Uterus (tissue), 4 donors: ENCODE results near the gene NCOR1. TPM values are rescaled to one million over a fixed set of nuclear protein-coding genes. Genes with fewer than 3 reads are reported as not detected.

Experiments
- DNase-seq, 2 donors: peaks; one replicate each; pipeline ENCODE4 v3.0.0-alpha.2; 2019 to 2020
- H3K27ac ChIP-seq, 2 donors: fragments of 200-600 bp; sonication (generic); 1 replicate in 1 of 2; 2 replicates in 1 of 2; pipeline ENCODE4 v1.5.1; 2016 to 2018
- H3K27me3 ChIP-seq, 2 donors: fragments of 200-600 bp; sonication (generic); one replicate each; pipeline ENCODE4 v1.5.1; 2018 to 2019; ENCODE audit warnings: control low read depth in 1 of 2
- H3K36me3 ChIP-seq, 2 donors: fragments of 200-600 bp; sonication (generic); one replicate each; pipeline ENCODE4 v1.5.1; 2019; ENCODE audit warnings: control low read depth in 1 of 2
- H3K4me1 ChIP-seq, 2 donors: fragments of 200-600 bp; sonication (generic); one replicate each; pipeline ENCODE4 v1.5.1; 2018 to 2019; ENCODE audit warnings: control low read depth in 1 of 2
- H3K4me3 ChIP-seq, 2 donors: fragments of 200-600 bp; sonication (generic); 1 replicate in 1 of 2; 2 replicates in 1 of 2; pipeline ENCODE4 v1.5.1; 2018 to 2019; ENCODE audit warnings: mild to moderate bottlenecking in 1 of 2
- H3K9me3 ChIP-seq, 2 donors: fragments of 200-600 bp; sonication (generic); one replicate each; pipeline ENCODE4 v1.5.1; 2019; ENCODE audit warnings: control low read depth in 1 of 2
- POLR2A ChIP-seq, 2 donors: fragments of 450-650 bp; IDR thresholded peaks; one replicate each; pipeline ENCODE4 v1.6.1; 2016; ENCODE audit warnings: antibody characterized with exemption in 2 of 2, mild to moderate bottlenecking in 1 of 2, moderate library complexity in 1 of 2
- intact Hi-C: fragments of 100-400 bp; cut with DNase I; formaldehyde crosslinking; loops from one replicate; pipeline ENCODE4 v1.15.1; 2023; ENCODE audit warnings: low total_unique reads
- total RNA-seq, 4 donors: library from RNA; depleted of rRNA in 3 of 4; stranded (reverse); fragments of >200 nt in 3 of 4; gene quantifications; one replicate each; pipeline versions ENCODE4 v1.1.0 to v1.2.4, GENCODE V29; 2014 to 2023
- TF ChIP-seq, protein P1 (sequence below), 4 experiments: fragments of 200-600 bp in 2 of 4; fragments of 450-650 bp in 2 of 4; sonication (generic) in 2 of 4; IDR thresholded peaks; one replicate each; pipeline ENCODE4 v1.5.1; 2016 to 2019; ENCODE audit warnings: antibody characterized with exemption in 4 of 4, mild to moderate bottlenecking in 2 of 4, moderate library complexity in 1 of 4
- donor health status: DM: yes; HTN: yes; CAD: no.

The NCOR1 gene
- total RNA-seq, 4 donors from 2014 or later: 117 to 195 (median 147) TPM

DNA sequence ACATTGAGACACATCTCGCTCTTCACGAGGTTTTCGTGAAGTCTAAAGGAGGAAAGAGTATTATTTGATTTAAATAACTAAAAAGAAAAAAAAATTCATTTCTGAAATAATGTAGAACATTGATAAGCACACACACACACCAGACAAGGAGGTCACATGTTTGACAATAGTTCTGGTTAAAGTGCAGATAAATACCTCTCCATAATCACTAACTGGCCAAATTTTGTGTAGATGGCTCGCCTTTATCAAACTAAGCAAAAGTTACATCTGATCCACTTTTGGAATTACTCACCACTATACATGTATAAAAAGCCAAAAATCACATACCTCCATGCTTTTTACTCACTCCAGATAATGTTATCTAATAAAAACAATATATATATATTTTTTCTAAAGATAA lies 106.5 kb downstream of the NCOR1 start:
- intact Hi-C loops: no loop called here
- DNase-seq: no peak
- H3K36me3 ChIP-seq: no peaks in the 10 kb centered on the region

DNA sequence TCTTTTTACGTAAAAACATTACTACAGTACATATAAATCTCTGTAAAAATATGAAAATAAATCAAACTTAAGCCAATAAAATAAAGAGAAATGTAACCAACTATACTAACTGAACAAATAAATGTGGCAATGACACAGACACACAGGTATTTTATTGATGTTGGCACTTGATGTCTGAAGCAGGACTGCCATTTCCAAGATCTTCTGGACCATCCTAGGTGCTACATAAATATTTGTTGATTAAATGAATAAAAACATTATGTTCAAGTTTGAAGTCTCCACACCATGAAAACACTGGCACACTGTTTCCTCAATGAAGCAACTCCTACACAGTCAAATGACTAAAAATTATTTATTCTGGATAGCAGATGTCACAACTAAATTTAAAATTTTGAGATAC lies 106.9 kb downstream of the NCOR1 start:
- intact Hi-C loops: no loop called here

More for the DNA sequence above, 106.5 kb downstream of the NCOR1 start:
- Histone ChIP-seq H3K9me3 (no peaks in the 10 kb centered on the region), H3K27me3 (no peaks in the 10 kb centered on the region), H3K27ac (peak overlapping the region; percentile 82 to 94), H3K4me1 (peaks cover 0 to 9% of the 10 kb centered on the region in 2 donors), H3K4me3 (no peak overlapping the region)
- TF ChIP-seq, protein P1, sequence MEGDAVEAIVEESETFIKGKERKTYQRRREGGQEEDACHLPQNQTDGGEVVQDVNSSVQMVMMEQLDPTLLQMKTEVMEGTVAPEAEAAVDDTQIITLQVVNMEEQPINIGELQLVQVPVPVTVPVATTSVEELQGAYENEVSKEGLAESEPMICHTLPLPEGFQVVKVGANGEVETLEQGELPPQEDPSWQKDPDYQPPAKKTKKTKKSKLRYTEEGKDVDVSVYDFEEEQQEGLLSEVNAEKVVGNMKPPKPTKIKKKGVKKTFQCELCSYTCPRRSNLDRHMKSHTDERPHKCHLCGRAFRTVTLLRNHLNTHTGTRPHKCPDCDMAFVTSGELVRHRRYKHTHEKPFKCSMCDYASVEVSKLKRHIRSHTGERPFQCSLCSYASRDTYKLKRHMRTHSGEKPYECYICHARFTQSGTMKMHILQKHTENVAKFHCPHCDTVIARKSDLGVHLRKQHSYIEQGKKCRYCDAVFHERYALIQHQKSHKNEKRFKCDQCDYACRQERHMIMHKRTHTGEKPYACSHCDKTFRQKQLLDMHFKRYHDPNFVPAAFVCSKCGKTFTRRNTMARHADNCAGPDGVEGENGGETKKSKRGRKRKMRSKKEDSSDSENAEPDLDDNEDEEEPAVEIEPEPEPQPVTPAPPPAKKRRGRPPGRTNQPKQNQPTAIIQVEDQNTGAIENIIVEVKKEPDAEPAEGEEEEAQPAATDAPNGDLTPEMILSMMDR (IDR thresholded peaks at IDR 0.05): no peak
- TF ChIP-seq POLR2A (IDR thresholded peaks at IDR 0.05): no peak

DNA sequence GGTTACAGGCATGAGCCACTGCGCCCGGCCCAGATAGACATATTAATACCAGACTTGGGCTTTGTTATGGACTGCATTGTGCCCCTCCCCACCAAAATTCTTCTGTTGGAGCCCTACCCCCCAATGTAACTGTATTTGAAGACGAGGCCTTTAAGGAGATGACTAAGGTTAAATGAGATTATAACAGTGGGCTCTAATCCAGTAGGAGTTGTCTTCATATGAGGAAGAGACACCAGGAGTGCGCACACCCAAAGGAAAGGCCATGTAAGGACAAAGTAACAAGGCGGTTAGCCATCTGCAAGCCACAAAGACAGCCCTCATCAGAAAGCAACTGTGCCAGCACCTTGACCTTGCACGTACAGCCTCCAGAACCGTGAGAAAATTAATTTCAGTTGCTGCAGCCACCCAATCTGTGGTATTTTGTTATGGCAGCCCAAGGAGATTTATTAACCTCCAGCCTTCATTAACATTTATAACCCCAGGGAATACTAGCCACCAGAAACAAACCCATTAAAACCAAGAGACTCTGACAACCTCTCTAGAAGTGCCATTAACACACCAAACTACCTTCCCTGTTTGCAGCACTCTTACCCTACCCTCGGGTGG lies 108.1 kb downstream of the NCOR1 start:
- DNase-seq: no peak
- TF ChIP-seq POLR2A (IDR thresholded peaks at IDR 0.05): no peak
- peaks cover 0 to 9% of the 10 kb centered on the region in 2 donors for H3K4me1 ChIP-seq
- peak overlapping the region; percentile 82 to 94 for H3K27ac ChIP-seq
- no peaks in the 10 kb centered on the region for H3K9me3 ChIP-seq
- intact Hi-C loops: no loop called here
- H3K4me3 ChIP-seq: no peak overlapping the region
- H3K36me3 ChIP-seq: no peaks in the 10 kb centered on the region
- H3K27me3 ChIP-seq: no peaks in the 10 kb centered on the region

More for the DNA sequence above, 106.9 kb downstream of the NCOR1 start:
- DNase-seq: no peak
- Histone ChIP-seq H3K27me3 (no peaks in the 10 kb centered on the region), H3K9me3 (no peaks in the 10 kb centered on the region), H3K36me3 (no peaks in the 10 kb centered on the region), H3K4me3 (no peak overlapping the region), H3K27ac (peak overlapping the region; percentile 82 to 94), H3K4me1 (peaks cover 0 to 9% of the 10 kb centered on the region in 2 donors)
- no peak for TF ChIP-seq POLR2A (IDR thresholded peaks at IDR 0.05)
- TF ChIP-seq, protein P1 (IDR thresholded peaks at IDR 0.05): no peak

DNA sequence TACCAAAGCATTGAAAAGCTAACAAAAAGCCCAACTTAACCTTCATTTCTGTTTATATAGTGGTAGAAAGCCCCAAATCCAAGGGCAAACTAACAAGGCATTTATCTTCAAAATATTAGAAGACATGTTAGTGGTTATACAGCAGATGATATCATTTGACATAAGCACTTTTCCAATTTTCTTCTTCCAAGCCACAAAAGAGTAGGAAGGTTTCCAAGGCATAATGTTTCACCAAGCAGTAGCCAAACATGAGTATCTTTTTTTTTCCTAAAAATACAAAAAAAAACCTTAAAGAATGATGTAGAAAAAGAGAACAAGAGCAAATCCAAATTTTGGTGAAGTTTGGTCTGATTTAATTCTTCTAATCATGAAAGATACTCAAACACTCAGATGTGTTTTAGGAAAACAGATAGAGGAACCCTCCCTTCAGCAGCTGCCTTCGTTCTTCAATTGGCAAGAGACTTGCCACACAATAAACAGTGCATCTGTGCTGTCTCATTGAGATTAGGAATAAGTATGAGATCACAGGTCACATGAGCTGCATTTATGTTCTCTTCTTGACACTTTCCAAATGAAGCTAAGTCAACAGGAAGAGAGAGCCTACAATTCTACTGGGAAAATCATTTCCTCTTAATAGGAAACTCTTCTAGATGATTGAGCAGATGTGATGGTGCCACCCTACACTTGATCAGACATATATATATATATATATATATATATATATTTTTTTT lies 109.0 kb downstream of the NCOR1 start:
- intact Hi-C loops: no loop called here
- no peak overlapping the region for H3K4me3 ChIP-seq
- H3K4me1 ChIP-seq: peaks cover 0 to 9% of the 10 kb centered on the region in 2 donors
- no peaks in the 10 kb centered on the region for H3K36me3 ChIP-seq
- peak; percentile 48 to 74 for DNase-seq
- TF ChIP-seq POLR2A (IDR thresholded peaks at IDR 0.05): no peak
- TF ChIP-seq, protein P1 (IDR thresholded peaks at IDR 0.05): no peak
- H3K9me3 ChIP-seq: no peaks in the 10 kb centered on the region
- peak overlapping the region; percentile 82 to 94 for H3K27ac ChIP-seq
- no peaks in the 10 kb centered on the region for H3K27me3 ChIP-seq

DNA sequence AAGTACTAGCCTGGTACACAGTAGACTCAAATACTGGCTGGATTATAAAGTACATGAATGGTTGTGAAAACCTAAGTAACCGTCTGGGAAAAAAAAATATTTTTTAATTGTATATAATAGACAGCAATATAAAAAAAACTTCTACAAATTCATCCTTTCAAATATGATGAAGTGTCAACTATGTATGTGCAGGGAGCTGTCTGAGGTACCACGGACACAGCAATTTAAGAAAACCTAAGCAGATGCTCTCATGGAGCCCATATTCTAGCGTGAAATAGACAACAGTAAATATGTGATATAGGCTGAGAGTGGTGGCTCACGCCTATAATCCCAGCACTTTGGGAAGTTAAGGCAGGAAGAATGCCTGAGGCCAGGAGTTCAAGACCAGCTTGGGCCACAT lies 111.1 kb downstream of the NCOR1 start:
- no peaks in the 10 kb centered on the region for H3K36me3 ChIP-seq
- H3K4me1 ChIP-seq: peaks cover 0 to 9% of the 10 kb centered on the region in 2 donors
- intact Hi-C loops: no loop called here
- no peak for TF ChIP-seq POLR2A (IDR thresholded peaks at IDR 0.05)
- TF ChIP-seq, protein P1 (IDR thresholded peaks at IDR 0.05): no peak
- H3K27me3 ChIP-seq: no peaks in the 10 kb centered on the region
- H3K9me3 ChIP-seq: no peaks in the 10 kb centered on the region
- no peak for DNase-seq
- H3K4me3 ChIP-seq: no peak overlapping the region
- peak overlapping the region; percentile 82 to 94 for H3K27ac ChIP-seq
